HG03095 (cell line): ENCODE data around the gene ADAMTS10.
"Not testable (repeated sequence)": the region's sequence is repeated elsewhere in the genome, so short reads cannot be mapped to it uniquely, and the experiment has no call there.

Experiments
- ATAC-seq: cut with Tn5 transposase; IDR thresholded peaks from one replicate; pipeline ENCODE4 v1.9.1; 2021; ENCODE audit warnings: moderate library complexity; ENCODE audit not compliant: unreplicated experiment

The ADAMTS10 gene

DNA sequence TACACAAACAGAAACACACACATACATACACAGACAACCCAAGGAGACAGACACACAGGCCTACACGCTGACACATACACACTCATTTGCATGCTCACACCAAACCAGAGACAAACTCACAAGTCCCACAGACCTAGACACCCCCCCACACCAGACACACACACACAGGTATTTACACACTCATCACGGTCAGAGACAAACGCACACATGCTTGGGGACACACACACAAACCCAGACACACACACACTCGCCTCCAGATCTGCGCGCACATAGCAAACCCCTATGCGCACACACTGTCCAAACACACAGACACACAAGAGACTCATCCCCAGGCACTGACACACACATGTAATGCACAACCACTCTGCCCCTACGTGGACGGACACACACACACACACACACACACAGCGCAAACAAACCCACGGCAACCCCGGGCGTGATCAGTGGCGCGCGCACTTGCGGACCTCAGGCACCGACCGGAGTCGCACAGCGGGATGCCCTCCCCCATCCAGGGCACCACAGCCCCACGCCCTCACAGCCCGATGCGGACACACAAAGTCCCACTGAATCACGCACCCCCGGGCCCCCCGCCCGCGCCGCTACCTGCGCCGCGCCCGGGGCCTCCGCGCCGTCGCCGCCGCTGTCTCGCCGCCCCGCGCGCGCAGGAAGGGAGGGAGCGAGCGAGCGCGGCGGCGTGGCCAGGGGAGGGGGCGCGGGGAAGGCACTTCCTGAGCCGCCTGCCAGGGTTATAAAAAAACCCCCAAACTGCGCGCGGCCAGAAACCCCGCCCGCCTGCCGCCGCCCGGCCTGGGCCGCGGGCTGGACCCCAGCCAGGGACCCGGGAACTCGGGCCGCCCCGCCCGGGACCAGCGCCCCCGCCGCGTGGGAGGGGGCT, at the start of gene ADAMTS10:
ADAMTS10 (minus strand) TSS at position 675 of the 895 bp plus-strand sequence. CDS start 5,005 bp downstream, outside the sequence.
- no peak for ATAC-seq

GRCh38 chr19:8659905-8660304, 49.4 kb upstream of the ADAMTS10 start:
- ATAC-seq = no peak

- ATAC-seq = no peak
These were observed 47.4 kb upstream of the ADAMTS10 start for GRCh38 chr19:8657869-8658268.

DNA sequence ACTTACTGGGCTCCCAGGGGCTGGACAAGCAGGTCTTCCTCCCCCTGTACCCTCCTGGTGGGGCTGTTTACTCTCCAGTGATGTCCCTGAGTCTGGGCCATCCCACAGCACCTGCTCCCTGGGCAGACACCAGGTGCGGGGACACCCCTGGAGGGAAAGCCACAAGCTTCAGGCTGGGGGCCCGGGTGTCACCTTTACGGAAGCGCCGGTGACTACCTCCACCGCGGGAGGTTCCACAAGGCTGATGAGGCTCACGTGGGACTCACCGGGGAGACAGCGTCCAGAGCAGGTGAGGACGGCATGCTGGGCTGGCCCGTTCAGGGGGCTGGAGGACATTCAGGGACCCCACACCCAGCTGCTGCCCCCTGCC, 44.8 kb upstream of the ADAMTS10 start:
- ATAC-seq = no peak

- no peak for ATAC-seq
These were observed 44.2 kb upstream of the ADAMTS10 start for GRCh38 chr19:8654591-8655339.

DNA sequence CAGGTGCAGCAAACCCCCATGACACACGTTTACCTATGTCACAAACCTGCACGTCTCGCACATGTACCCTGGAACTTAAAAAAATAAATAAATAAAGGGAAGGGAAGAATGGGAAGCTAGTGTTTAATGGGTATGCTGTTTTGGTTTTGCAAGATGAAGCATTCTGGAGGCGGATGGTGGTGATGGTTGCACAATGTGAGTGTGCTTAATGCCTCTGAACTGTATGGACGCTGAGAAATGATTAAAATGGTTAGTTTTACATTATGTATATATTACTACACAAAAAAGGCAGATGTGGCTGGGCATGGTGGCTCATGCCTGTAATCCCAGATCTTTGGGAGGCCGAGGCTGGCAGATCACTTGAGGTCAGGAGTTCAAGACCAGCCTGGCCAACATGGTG, 37.7 kb upstream of the ADAMTS10 start:
- ATAC-seq = no peak

GRCh38 chr19:8643860-8644653, 33.5 kb upstream of the ADAMTS10 start:
- ATAC-seq = no peak

DNA sequence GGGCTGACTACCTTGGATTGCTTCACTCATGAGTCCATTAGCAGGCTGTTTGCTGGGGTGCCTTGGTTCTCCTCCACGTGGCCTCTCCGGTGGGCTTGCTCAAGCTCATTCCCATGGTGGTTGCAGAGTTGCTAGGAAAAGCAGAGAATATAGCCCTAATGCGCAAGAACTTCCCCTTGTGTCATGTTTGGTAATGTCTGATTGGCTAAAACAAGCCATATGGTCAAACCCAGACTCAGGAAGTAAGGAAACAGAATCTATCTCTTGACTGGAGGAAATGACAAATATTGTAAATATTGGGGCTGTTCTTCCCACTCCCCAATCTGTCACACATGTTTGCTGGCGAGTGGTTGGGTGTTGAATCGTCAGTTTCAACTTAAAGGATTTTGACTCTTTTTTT, 32.0 kb upstream of the ADAMTS10 start:
- ATAC-seq = no peak

- ATAC-seq = no peak
These were observed 31.5 kb upstream of the ADAMTS10 start for GRCh38 chr19:8641908-8642547.

DNA sequence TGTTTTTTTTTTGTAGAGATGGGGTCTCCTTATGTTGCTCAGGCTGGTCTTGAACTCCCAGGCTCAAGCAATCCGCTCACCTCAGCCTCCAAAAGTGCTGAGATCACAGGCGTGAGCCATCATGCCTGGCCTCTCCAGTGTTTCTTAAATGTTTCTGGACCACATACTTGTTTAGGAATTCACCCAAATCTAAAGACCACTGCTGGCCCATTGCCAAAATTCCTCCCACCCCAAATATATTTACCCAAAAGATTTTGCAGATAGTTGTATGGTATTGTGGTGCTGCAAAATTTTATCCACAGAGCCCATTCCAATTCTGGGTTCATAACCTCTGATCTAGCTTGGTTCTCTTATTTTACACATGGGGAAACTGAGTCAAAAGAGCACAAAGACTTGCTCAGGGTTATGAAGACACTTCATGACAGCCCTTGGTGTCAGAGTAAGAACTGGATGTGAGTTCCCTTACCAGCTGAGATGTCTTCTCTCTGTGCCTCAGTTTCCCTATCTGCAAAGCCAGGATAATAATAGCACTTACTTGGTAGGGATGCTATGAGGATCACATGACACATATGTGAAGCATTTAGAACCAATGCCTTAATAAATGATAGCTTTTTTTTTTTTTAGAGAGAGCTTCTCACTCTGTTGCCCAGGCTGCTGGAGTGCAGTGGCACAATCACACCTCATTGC, 30.8 kb upstream of the ADAMTS10 start:
- no peak for ATAC-seq

- no peak for ATAC-seq
These were observed 30.0 kb upstream of the ADAMTS10 start for GRCh38 chr19:8640402-8641004.

DNA sequence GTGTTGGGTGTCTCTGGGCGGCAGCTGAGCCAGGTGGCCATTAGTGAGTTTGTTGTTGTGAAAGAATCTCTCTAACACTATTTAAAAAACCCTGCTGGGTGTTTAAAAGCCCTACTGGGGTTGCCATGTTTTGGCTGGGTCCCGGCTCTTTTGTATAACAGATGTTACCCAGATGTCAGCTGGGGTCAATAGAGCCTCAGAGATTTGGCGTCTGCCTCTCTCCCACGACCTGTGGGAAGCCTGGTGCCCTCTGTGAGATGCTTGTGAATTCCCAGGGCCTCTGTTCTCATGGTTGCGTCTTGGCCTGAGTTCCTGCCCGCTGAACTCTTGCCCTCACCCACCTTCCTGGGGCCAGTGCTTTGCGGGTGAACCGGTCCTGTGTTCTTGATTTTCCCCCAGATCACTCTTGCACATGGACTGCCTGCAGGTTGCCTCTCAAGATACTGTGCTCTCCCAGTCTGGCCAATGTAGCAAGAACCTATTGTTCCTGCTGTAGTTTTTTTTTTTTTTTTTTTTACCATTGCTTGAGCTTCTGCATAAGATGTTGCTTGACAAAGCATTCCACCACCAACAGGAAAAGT, 29.4 kb upstream of the ADAMTS10 start:
- ATAC-seq = no peak

GRCh38 chr19:8638078-8638619, 27.6 kb upstream of the ADAMTS10 start:
- ATAC-seq = no peak

- ATAC-seq = not testable (repeated sequence)
These were observed 26.6 kb upstream of the ADAMTS10 start for GRCh38 chr19:8637070-8637469.

- no peak for ATAC-seq
These were observed 24.9 kb upstream of the ADAMTS10 start for GRCh38 chr19:8635422-8635821.

DNA sequence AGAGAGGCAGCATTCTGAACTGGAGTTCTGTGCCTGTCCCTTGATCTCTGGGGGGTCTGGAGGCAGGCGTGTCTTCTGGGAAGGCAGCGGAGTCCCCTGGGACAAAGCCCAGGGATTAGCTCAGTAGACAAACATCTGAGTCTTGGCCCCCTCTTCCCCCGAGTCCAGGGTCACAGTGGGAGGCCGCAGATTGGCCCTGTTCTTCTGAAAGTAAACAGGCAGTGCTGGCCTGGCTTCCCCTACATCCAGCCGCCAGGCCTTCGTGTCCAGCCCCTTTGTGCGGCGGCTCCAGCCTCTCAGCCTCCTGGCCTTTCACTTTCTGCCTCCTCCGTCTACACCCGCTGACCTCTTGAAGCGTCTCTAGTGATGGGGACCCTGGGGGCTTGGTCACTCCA, 20.9 kb upstream of the ADAMTS10 start:
- ATAC-seq = no peak

- ATAC-seq = no peak
These were observed 20.4 kb upstream of the ADAMTS10 start for GRCh38 chr19:8630796-8631424.

GRCh38 chr19:8629996-8630683, 19.6 kb upstream of the ADAMTS10 start, which contains the start of gene NFILZ:
NFILZ (plus strand) TSS chr19:8630633; CDS start chr19:8676766, 46,133 bp downstream.
- ATAC-seq = no peak
